A673 (cell line): ENCODE results near the gene BORCS8. TPM values are rescaled to one million over a fixed set of nuclear protein-coding genes. Genes with fewer than 3 reads are reported as not detected.

Source experiments
- BruUV-seq: library from RNA; stranded (reverse); fragments of 400-500 nt; replicated peaks from 2 replicates; lab custom pipeline; 2021; lab: Mats Ljungman, UMichigan
- CTCF ChIA-PET: fragments of 300-600 bp; sonication (Branson Sonifier 250); formaldehyde crosslinking; loops from one replicate; lab custom pipeline; 2022; ENCODE audit warnings: antibody characterized with exemption; lab: Charles Lee
- POLR2A ChIA-PET: fragments of 300-600 bp; sonication (Branson Sonifier 250); formaldehyde crosslinking; loops from one replicate; lab custom pipeline; 2022; ENCODE audit warnings: antibody characterized with exemption; ENCODE audit not compliant: low non-redundant PET; lab: Charles Lee
- DNase-seq: peaks from one replicate; pipeline ENCODE4 v3.0.0-alpha.2; 2015; ENCODE audit warnings: low spot score
- H3K27ac ChIP-seq: fragments of 200-600 bp; sonication (generic); 2 replicates; pipeline ENCODE4 v1.5.1; 2016; ENCODE audit warnings: mixed run types, low read depth, mild to moderate bottlenecking, mixed read lengths, antibody characterized with exemption, low read length; ENCODE audit not compliant: poor library complexity, severe bottlenecking
- H3K27me3 ChIP-seq: fragments of 200-600 bp; sonication (generic); replicated peaks from 2 replicates; pipeline ENCODE4 v1.6.1; 2017; ENCODE audit warnings: mixed run types, low read depth, mild to moderate bottlenecking, mixed read lengths, antibody characterized with exemption, low read length; ENCODE audit not compliant: insufficient read depth, poor library complexity
- H3K36me3 ChIP-seq: fragments of 200-600 bp; sonication (generic); 2 replicates; pipeline ENCODE4 v1.6.1; 2016; ENCODE audit warnings: mixed run types, mild to moderate bottlenecking, mixed read lengths, antibody characterized with exemption, low read length; ENCODE audit not compliant: insufficient read depth, poor library complexity, severe bottlenecking
- H3K4me1 ChIP-seq: fragments of 200-600 bp; sonication (generic); 2 replicates; pipeline ENCODE4 v1.6.1; 2017; ENCODE audit warnings: mixed run types, mild to moderate bottlenecking, mixed read lengths, antibody characterized with exemption, low read length; ENCODE audit not compliant: insufficient read depth, poor library complexity, severe bottlenecking
- H3K4me3 ChIP-seq: fragments of 200-600 bp; sonication (generic); 2 replicates; pipeline ENCODE4 v1.5.1; 2016; ENCODE audit warnings: low read depth, mixed run types, mild to moderate bottlenecking, mixed read lengths, low read length; ENCODE audit not compliant: poor library complexity, severe bottlenecking
- H3K9me3 ChIP-seq: fragments of 200-600 bp; sonication (generic); 2 replicates; pipeline ENCODE4 v1.6.1; 2016; ENCODE audit warnings: mixed run types, low read depth, mild to moderate bottlenecking, mixed read lengths, antibody characterized with exemption, low read length; ENCODE audit not compliant: poor library complexity, severe bottlenecking
- CTCF ChIP-seq: fragments of 300-800, 200-600 bp; sonication (generic); conservative IDR thresholded peaks from 2 replicates; pipeline ENCODE4 v1.5.1; 2017; ENCODE audit warnings: low read depth, mild to moderate bottlenecking, antibody characterized with exemption, low read length, moderate library complexity, mixed read lengths
- EZH2 ChIP-seq: fragments of 200-600 bp; sonication (generic); IDR thresholded peaks from 2 replicates; pipeline ENCODE4 v1.6.1; 2017; ENCODE audit warnings: borderline replicate concordance, low read depth, mild to moderate bottlenecking, mixed read lengths, antibody characterized with exemption, low read length; ENCODE audit not compliant: poor library complexity, severe bottlenecking
- intact Hi-C: fragments of 100-400 bp; cut with micrococcal nuclease; formaldehyde crosslinking; loops from one replicate; pipeline ENCODE4 v1.10.0; 2022; ENCODE audit not compliant: unreplicated experiment
- total RNA-seq: library from RNA; stranded (reverse); gene quantifications from 2 replicates; pipeline ENCODE4 v1.2.3, GENCODE V29; 2021

BORCS8 gene
- total RNA-seq, 1 experiment from 2014 or later, result 29.9 TPM

- TF ChIP-seq EZH2 (no peak), CTCF (no peak)
- H3K4me1 ChIP-seq, result peaks cover 5% of the 10 kb centered on the region
- POLR2A ChIA-PET, result no interaction called here
- H3K27me3 ChIP-seq, result peaks cover 26% of the 10 kb centered on the region
- CTCF ChIA-PET, result no interaction called here
- H3K9me3 ChIP-seq, result no peaks in the 10 kb centered on the region
- no peak for DNase-seq
- intact Hi-C loops, result no loop called here
- H3K36me3 ChIP-seq, result no peaks in the 10 kb centered on the region
- no peak overlapping the region for H3K27ac ChIP-seq
- no peak overlapping the region for H3K4me3 ChIP-seq
- no TSS peak for BruUV-seq
Observed at GRCh38 chr19:19209372-19209771, 17.4 kb upstream of the BORCS8 start.

GRCh38 chr19:19207637-19208572 lies 16.0 kb upstream of the BORCS8 start:
- ChIA-PET CTCF (no interaction called here), POLR2A (no interaction called here)
- BruUV-seq, result no TSS peak
- Histone ChIP-seq H3K4me3 (no peak overlapping the region), H3K4me1 (no peaks in the 10 kb centered on the region), H3K36me3 (no peaks in the 10 kb centered on the region), H3K9me3 (no peaks in the 10 kb centered on the region), H3K27ac (no peak overlapping the region), H3K27me3 (peaks cover 19% of the 10 kb centered on the region)
- no peak for DNase-seq
- TF ChIP-seq CTCF, result no peak
- no peak for TF ChIP-seq EZH2
- intact Hi-C loops, result no loop called here

GRCh38 chr19:19206938-19207337 lies 15.0 kb upstream of the BORCS8 start:
- H3K4me1 ChIP-seq, result peaks cover 9% of the 10 kb centered on the region
- TF ChIP-seq CTCF, result no peak
- TF ChIP-seq EZH2, result no peak
- H3K9me3 ChIP-seq, result no peaks in the 10 kb centered on the region
- POLR2A ChIA-PET, result no interaction called here
- H3K4me3 ChIP-seq, result no peak overlapping the region
- H3K27me3 ChIP-seq, result peaks cover 9% of the 10 kb centered on the region
- H3K27ac ChIP-seq, result no peak overlapping the region
- intact Hi-C loops, result no loop called here
- CTCF ChIA-PET, result no interaction called here
- no peak for DNase-seq
- no peaks in the 10 kb centered on the region for H3K36me3 ChIP-seq
- no TSS peak for BruUV-seq
